Liver (tissue), 3 donors: ENCODE results near the gene CLDN12.

Source experiments
- CTCF ChIP-seq: fragments of 150-350 bp; IDR thresholded peaks from 2 replicates; pipeline ENCODE4 v1.5.1; 2017; ENCODE audit warnings: improper control_type of control experiment, low read depth, low read length; ENCODE audit not compliant: missing input control
- FOXA1 ChIP-seq: IDR thresholded peaks from 2 replicates; pipeline ENCODE4 v1.6.1; 2016; ENCODE audit warnings: antibody characterized with exemption
- GABPA ChIP-seq, 2 donors: IDR thresholded peaks in 1 of 2; conservative IDR thresholded peaks in 1 of 2; 2 replicates each; pipeline ENCODE4 v1.6.1; 2016; ENCODE audit warnings: antibody characterized with exemption in 2 of 2, mild to moderate bottlenecking in 1 of 2, moderate library complexity in 1 of 2
- HNF4A ChIP-seq, 2 donors: conservative IDR thresholded peaks; 2 replicates each; pipeline ENCODE4 v1.6.1; 2016; ENCODE audit warnings: antibody characterized with exemption in 2 of 2, mild to moderate bottlenecking in 2 of 2
- JUND ChIP-seq, 2 donors: IDR thresholded peaks; 2 replicates each; pipeline ENCODE4 v1.6.1; 2016; ENCODE audit warnings: antibody characterized with exemption in 2 of 2
- RAD21 ChIP-seq, 2 donors: IDR thresholded peaks; 2 replicates each; pipeline ENCODE4 v1.6.1; 2016; ENCODE audit warnings: antibody characterized with exemption in 2 of 2, mild to moderate bottlenecking in 2 of 2
- SP1 ChIP-seq: IDR thresholded peaks from 2 replicates; pipeline ENCODE4 v1.6.1; 2018; ENCODE audit warnings: antibody characterized with exemption, mild to moderate bottlenecking
- TAF1 ChIP-seq: conservative IDR thresholded peaks from 2 replicates; pipeline ENCODE4 v1.6.1; 2016; ENCODE audit warnings: antibody characterized with exemption, mild to moderate bottlenecking
- YY1 ChIP-seq: IDR thresholded peaks from 2 replicates; pipeline ENCODE4 v1.6.1; 2016; ENCODE audit warnings: antibody characterized with exemption, mild to moderate bottlenecking
- ZBTB33 ChIP-seq: IDR thresholded peaks from 2 replicates; pipeline ENCODE4 v1.6.1; 2016; ENCODE audit warnings: antibody characterized with exemption
- TF ChIP-seq, protein P1 (sequence below): IDR thresholded peaks from 2 replicates; pipeline ENCODE4 v1.6.1; 2016; ENCODE audit warnings: antibody characterized with exemption
- TF ChIP-seq, protein P2 (sequence below): IDR thresholded peaks from 2 replicates; pipeline ENCODE4 v1.6.1; 2016; ENCODE audit warnings: antibody characterized with exemption, mild to moderate bottlenecking
- TF ChIP-seq, protein P3 (sequence below): IDR thresholded peaks from 2 replicates; pipeline ENCODE4 v1.6.1; 2016; ENCODE audit warnings: antibody characterized with exemption
- donor health status: healthy.
- donor health status: healthy.

DNA sequence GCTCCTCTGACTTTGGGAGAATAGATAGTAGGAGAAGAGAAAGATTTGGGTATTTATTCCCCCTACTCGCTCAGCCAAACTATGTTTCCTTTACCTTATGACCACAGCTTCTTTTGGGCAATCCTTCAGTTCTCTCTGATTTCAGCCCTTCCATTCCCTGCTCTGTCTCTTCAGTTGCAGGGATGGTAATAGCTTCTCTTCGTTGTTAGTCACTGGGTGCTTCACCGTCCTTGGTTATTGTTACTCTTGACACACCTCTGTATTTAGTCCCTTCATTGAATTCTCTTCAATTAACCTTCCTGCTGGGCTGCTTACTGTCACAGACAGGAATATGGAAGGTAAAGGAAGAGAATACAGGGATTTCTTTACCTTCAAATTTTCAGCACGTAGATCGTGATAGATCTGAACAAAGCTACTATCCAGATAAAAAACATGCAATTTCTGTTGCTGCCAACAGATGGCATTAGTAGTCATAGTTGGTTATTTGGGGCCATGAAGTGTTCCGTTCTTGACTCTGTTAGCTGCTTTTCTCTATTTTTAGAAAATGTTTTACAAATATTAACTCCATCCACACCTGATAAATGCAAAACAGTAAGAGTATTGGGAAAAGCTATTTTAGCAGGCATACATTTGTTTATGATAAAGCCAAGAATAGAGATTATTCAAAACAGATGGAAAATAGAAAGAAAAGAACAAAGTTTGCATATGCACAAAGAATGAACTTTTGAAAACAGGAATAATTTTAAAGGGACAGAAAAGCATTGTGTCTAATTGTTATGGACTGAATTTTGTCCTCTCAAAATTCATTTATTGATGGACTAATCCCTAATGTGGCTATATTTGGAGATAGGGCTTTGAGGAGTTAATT, 52.1 kb downstream of the CLDN12 start:
- peak; percentile 64 for TF ChIP-seq CTCF
- no peak for TF ChIP-seq TAF1
- TF ChIP-seq YY1 = peak; percentile 34
- no peak for TF ChIP-seq SP1
- TF ChIP-seq, protein P1, sequence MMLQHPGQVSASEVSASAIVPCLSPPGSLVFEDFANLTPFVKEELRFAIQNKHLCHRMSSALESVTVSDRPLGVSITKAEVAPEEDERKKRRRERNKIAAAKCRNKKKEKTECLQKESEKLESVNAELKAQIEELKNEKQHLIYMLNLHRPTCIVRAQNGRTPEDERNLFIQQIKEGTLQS = no peak
- TF ChIP-seq RAD21 (IDR thresholded peaks at IDR 0.05) = peak; percentile 87
- TF ChIP-seq GABPA (IDR thresholded peaks at IDR 0.05 in 1 of 2, conservative IDR thresholded peaks at IDR 0.05 in 1 of 2) = no peak
- peak; percentile 8 for TF ChIP-seq HNF4A (conservative IDR thresholded peaks at IDR 0.05)
- no peak for TF ChIP-seq JUND (IDR thresholded peaks at IDR 0.05)
- TF ChIP-seq, protein P2, sequence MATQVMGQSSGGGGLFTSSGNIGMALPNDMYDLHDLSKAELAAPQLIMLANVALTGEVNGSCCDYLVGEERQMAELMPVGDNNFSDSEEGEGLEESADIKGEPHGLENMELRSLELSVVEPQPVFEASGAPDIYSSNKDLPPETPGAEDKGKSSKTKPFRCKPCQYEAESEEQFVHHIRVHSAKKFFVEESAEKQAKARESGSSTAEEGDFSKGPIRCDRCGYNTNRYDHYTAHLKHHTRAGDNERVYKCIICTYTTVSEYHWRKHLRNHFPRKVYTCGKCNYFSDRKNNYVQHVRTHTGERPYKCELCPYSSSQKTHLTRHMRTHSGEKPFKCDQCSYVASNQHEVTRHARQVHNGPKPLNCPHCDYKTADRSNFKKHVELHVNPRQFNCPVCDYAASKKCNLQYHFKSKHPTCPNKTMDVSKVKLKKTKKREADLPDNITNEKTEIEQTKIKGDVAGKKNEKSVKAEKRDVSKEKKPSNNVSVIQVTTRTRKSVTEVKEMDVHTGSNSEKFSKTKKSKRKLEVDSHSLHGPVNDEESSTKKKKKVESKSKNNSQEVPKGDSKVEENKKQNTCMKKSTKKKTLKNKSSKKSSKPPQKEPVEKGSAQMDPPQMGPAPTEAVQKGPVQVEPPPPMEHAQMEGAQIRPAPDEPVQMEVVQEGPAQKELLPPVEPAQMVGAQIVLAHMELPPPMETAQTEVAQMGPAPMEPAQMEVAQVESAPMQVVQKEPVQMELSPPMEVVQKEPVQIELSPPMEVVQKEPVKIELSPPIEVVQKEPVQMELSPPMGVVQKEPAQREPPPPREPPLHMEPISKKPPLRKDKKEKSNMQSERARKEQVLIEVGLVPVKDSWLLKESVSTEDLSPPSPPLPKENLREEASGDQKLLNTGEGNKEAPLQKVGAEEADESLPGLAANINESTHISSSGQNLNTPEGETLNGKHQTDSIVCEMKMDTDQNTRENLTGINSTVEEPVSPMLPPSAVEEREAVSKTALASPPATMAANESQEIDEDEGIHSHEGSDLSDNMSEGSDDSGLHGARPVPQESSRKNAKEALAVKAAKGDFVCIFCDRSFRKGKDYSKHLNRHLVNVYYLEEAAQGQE = no peak
- TF ChIP-seq ZBTB33 = no peak
- TF ChIP-seq, protein P3, sequence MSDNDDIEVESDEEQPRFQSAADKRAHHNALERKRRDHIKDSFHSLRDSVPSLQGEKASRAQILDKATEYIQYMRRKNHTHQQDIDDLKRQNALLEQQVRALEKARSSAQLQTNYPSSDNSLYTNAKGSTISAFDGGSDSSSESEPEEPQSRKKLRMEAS = no peak
- no peak for TF ChIP-seq FOXA1
